HG03378 (cell line): ENCODE data around the gene SBF2.

Experiments
- ATAC-seq: cut with Tn5 transposase; IDR thresholded peaks from one replicate; pipeline ENCODE4 v1.9.1; 2021; ENCODE audit warnings: mild to moderate bottlenecking, moderate library complexity; ENCODE audit not compliant: unreplicated experiment

The SBF2 gene

DNA sequence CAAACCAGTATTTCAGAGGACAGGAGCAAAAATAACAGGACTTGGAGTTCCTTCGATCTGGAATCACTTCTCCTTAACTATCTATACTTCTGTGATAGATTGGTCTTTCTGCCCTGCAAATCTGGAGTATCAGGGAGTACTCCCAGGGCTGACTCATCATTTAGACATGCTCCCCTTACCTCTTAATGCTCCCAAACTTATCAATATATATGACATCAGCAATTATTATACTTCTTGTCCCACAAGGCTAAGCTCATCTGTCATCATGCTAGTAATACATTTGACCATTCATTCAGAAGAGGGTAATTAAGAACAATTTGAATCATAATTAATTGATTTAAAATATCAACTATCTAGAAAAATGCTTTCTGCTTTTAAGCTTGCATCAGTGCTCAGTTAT is 466.3 kb downstream of the SBF2 start:
- no peak for ATAC-seq

- ATAC-seq, result no peak
These were observed 467.6 kb downstream of the SBF2 start for GRCh38 chr11:9826390-9826789.

DNA sequence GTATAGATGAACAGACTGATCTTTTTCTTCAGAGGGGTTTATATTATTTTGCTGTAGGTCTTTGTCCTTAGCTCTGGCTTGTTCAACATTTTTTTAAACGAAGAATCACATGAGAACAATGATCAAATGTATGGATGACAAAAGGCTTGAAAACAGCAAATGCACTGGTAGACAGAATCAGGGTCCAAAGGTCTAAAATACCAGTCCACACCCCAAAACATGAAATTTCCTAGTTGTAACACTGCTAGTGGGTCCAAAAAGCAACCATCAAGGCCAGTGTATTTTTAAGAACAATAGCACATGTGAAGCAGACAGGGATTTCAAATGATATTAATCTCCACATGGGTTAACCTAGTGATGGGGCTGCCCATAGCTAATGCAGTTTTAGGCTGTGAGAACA is 468.1 kb downstream of the SBF2 start:
- ATAC-seq, result no peak

DNA sequence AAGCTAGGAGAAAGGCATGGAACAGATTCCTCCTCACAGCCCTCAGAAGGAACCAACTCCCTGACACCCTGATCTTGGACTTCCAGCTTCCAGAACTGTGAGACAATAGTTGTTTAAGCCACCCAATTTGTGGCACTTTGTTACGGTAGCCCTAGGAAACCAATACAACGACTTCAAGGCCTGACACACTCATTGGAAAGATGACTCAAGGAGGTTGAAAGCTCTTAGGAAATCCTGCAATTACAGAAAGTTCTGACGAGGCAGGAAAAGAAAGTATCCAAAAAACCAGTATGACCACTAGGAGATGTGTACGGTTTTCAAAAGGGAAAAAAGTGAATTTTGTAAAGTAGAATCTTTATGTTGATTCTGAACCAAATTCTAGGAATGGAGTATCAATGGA is 468.7 kb downstream of the SBF2 start:
- ATAC-seq, result no peak

DNA sequence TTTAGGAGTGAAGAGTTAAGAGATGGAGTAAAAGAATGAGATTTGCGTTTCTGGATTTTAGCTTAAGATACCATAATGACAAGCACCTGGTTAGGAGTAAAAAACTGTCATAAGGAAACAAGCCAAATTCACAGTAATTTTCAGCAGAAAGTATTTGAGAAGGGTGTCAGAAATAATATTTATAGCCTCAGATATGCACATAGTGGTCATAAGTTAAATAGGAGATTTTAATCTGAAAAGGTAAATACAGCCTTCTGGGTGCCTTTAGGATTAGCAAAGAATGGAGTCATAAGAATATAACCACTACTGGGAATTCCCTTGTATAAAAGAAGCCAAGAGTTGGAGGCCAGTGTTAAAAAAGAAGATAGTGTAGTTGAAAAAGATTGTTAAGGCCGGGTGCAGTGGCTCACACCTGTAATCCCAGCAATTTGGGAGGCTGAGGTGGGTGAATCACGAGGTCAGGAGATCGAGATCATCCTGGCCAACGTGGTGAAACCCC is 470.1 kb downstream of the SBF2 start:
- no peak for ATAC-seq

DNA sequence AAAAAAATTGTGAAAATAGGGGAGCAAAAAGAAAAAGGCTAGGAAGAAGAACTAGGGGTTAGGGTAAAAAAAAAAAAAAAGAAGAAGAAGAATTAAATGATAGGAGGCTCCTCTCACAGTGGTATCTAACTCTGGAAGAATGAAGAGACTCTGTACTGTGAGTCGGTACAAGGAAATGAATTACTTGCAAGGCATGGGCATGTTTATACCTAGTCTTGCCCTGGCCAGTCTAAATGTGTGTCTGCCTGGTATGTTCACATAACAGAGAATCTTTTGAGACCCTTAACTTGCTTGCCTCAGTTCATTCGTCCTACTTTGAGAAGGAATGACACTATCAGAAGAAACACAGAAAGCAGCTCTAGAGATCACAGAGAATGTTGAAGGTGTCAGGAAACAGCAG is 470.6 kb downstream of the SBF2 start:
- ATAC-seq, result no peak

DNA sequence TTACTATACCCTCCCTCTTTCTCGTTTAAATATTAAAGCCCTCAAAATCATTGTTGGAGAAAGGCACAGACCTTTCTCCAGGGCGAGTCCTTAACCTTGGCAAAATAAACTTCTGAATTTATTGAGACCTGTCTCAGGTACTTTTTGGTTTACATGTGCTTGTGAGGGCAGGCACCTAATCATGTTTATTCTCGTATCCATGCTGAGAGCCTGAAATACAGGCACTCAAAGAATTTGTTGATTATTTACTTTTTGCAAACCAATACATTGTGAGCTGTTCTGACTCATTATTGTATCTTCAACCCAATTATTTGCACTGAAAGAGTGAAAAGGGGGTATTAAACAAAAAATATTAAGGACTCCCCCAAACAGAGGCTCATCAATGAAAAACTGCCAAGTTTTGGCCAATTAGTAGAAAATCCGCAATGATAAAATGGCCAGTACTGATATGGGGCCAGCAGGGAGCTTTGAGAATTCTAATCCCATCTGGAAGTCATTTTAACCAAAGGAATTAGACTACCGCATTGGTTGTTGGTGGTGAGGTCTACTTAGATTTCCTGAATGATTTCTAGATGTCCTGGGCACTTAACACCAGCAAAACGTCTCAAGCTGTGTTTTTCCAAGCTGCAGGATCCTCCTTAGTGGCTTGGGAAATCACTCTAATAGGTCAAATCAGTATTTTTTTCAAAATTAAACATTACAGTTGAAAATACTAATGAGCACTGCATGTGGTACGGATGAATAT is 472.8 kb downstream of the SBF2 start:
- ATAC-seq, result no peak

DNA sequence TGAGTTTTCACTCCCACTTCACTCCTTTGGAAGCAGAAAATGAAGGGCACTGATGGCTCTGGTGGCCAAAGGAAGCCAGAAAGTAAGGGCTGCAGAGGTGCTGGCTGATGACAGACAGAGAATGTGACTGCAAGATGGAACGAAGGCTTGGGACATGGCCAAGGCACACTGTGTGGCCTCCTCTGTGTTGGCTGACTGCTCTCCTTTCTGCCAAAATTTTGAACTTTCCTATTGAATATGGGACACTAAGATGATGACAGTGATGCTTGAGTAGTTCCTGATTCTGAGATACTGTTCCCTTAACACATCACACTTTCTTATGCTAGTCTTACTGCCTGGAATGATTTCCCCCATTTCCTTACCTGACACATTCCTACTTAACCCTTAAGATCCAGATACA is 473.8 kb downstream of the SBF2 start:
- ATAC-seq, result no peak

DNA sequence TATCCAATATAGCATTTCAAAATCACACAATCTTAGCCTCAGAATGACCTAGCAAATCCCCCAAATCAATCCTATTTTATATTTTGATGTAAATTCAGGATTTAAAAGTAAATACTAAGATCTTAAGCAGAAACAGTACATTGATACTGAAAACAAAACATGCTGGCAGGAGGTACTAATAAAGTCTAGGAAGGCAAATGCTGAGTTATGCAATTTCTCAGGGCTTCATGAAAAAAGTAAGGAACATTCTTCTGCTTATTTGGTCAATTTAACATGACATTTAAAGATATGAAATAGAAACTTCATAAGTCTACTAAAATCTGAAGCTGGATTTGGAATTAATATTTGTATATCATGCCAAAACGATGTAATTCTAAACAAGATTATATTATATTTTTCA is 476.8 kb downstream of the SBF2 start:
- no peak for ATAC-seq

- no peak for ATAC-seq
These were observed 478.4 kb downstream of the SBF2 start for GRCh38 chr11:9815486-9816136.

DNA sequence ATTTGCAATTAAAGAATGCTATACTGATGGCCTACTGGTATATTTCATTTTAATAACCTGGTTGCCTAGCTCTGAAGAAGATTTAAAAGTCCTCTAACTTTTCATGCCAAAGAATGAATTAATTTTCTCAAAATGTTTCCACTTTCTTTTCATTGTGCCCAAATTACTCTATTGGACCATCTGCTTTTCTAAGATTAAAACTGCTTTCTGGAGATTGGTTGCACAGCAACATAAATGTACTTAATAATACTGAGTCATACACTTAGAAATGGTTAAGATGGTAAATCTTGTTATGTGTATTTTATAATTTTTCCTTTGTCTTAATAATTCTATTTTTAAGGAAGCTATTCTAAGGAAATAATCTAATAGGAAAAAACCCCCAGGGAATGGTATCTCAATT is 479.9 kb downstream of the SBF2 start:
- ATAC-seq, result no peak

DNA sequence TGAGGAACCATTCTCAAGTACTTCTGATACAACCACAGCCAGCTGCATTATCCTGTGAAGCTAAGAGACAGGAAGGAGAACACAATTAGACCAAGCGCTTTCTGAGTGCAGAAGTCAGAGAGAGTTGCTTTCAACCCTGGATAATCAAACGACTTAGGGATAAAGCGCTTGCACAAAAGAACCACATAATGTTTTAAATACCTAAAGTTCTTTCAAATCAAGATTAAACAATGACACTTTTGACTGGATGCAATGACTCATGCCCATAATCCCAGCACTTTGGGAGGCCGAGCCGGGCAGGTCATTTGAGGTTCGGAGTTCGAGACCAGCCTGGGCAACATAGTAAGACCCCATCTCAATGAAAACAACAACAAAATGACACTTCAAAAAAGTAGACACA is 485.1 kb downstream of the SBF2 start:
- ATAC-seq, result no peak

DNA sequence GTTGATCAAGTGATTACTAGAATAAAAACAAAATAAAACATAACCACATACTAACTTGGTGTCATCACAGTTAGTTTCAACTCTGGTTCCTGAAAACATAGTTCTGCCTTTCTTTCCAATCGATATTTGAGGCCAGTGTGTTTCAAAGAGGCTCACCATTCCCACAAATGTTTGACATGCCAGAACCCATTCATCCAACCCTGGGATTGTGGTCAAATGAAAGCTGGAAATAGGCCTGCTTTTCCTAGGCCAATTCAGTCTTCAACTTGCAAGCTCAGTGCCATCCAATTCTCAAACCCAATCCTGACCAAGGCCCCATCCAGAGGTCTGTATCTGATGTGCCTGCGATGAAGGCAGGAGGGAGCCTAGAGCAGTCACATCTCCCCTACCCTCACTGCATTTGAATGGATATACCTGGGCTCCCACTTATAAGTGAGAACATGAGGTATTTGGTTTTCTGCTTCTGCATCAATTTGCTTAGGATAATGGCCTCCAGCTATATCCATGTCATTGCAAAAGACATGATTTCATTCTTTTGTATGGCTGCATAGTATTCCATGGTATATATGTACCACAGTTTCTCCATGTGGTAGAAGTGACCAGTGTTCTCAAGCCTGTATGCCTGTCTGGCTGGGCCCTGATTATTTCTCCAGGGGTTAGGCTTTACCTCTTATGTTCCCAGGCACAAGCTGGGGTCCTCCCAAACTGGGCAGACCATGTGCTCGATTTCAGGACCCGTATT is 486.9 kb downstream of the SBF2 start:
- no peak for ATAC-seq

- ATAC-seq, result no peak
These were observed 489.6 kb downstream of the SBF2 start for GRCh38 chr11:9804419-9804902.

DNA sequence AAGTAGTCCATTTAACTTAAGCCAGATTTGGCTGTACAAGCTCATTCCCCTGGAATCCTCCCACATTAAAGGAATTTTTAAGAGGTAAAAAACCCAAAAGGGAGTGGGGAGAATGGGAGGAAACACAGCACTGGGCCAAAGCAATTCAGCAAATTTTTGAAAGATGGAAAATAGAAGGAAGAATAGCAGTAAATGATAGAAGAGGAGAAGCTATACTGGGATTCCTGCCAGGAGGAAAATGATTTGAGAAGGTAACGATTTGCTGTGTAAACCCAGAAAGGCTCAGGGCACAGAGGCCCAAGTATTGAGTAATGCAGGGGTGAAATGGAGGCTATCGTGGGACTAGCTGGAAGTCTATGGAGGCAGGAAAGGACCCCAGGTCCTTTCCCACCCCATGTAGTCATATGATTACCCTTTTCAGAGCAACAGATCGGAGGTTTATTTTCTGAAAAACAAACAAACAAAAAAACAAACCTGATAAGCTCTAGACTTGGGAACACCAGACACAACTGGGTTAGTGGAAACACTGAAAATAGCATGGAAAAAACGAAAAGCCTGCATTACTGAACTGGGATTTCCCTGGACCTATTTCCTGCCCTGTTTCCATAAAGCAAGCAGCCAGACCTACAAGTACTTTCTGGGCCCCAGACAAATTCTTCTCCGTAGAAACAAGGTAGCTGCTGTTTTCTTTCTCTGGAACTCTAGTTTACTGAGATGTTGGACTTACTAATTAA is 490.2 kb downstream of the SBF2 start:
- ATAC-seq, result no peak

DNA sequence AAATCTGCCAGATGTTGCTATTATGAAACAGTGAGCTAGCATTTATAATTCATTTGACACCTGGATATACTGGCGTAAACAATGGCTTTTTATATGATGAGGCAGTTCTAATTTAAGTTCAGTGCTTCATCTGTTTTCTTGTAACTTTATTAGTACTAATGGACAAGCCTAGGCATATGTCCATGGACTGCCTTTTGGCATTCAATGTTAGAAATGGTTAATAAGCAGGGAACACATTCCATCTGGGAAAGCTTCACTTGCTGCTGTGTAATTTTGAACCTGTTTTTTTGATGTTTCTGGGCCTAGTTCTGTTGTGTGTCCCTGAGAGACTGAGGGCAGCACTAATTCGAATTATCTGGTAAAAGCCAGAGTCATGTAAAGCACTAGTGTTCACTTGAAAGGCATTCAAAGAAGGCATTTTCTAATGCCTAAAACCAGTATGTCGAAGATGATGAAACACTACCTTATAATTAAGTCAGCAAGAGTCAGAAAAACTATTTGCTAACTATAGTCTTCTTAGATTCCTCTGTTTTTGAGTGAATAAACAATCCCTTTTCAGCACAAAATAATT is 491.6 kb downstream of the SBF2 start:
- no peak for ATAC-seq

- ATAC-seq, result no peak
These were observed 494.1 kb downstream of the SBF2 start for GRCh38 chr11:9799886-9800285.

GRCh38 chr11:9797300-9797699 is 496.7 kb downstream of the SBF2 start:
- no peak for ATAC-seq

DNA sequence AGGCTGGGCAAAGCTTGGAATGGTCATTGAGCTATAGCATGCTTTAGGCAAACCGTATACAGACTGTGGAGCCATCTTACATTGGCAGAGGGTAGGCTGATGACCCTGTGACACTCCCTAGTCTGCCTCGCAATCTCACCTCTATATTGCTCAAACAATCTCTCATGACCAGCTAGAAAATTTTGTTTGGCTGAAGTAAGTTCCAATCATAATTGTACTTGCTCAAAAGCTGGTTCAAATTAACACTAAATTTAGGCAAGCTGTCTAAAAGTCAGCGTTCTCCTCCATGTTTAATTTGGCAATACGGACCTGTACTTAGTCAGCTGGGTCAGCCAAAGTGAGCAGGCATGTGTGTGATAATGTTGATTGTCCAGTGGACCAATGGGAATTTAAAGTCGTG is 497.2 kb downstream of the SBF2 start:
- no peak for ATAC-seq

GRCh38 chr11:9796266-9796665 is 497.8 kb downstream of the SBF2 start:
- ATAC-seq, result no peak

- ATAC-seq, result no peak
These were observed 503.3 kb downstream of the SBF2 start for GRCh38 chr11:9790703-9791102.
